CD4-positive, alpha-beta T cell (primary cell): ENCODE measurements around the gene TPSB2. TPM values are rescaled to one million over a fixed set of nuclear protein-coding genes. Genes with fewer than 3 reads are reported as not detected.

Experiments
- ATAC-seq: fragments of 200-7000 bp; cut with Tn5 transposase; one replicate; pipeline ENCODE4 v1.10.0; 2022; ENCODE audit warnings: mild to moderate bottlenecking; ENCODE audit not compliant: poor library complexity
- CTCF ChIA-PET: fragments of 350-600 bp; sonication (Branson Sonifier 250); formaldehyde crosslinking; loops from one replicate; lab custom pipeline; 2021; ENCODE audit warnings: antibody characterized with exemption, inconsistent platforms; lab: Charles Lee
- POLR2A ChIA-PET: fragments of 350-600 bp; sonication (Branson Sonifier 250); formaldehyde crosslinking; loops from one replicate; lab custom pipeline; 2021; ENCODE audit warnings: antibody characterized with exemption, inconsistent platforms; lab: Charles Lee
- DNase-seq, 14 experiments: peaks; one replicate each; pipeline ENCODE4 v3.0.0-alpha.2; 2013 to 2020; ENCODE audit warnings: mixed read lengths in 2 of 14
- H3K27ac ChIP-seq, 2 donors: one replicate each; pipeline versions ENCODE4 v1.5.1 to v1.7.0; 2013; ENCODE audit warnings: low read length in 2 of 2, low read depth in 1 of 2, mild to moderate bottlenecking in 1 of 2
- H3K27me3 ChIP-seq, 2 experiments: 1 replicate in 1 of 2; 2 replicates in 1 of 2; pipeline versions ENCODE4 v1.6.1 to v1.7.0; 2013; ENCODE audit warnings: low read length in 2 of 2, control low read depth in 1 of 2, mild to moderate bottlenecking in 1 of 2, moderate library complexity in 1 of 2; ENCODE audit not compliant: insufficient read depth in 2 of 2, control insufficient read depth in 1 of 2
- H3K36me3 ChIP-seq: one replicate; pipeline ENCODE4 v1.6.1; 2013; ENCODE audit warnings: low read length, control low read depth; ENCODE audit not compliant: insufficient read depth
- H3K4me1 ChIP-seq: one replicate; pipeline ENCODE4 v1.6.1; 2013; ENCODE audit warnings: low read length, control low read depth; ENCODE audit not compliant: insufficient read depth
- H3K4me3 ChIP-seq: one replicate; pipeline ENCODE4 v1.5.1; 2013; ENCODE audit warnings: mild to moderate bottlenecking, low read length, moderate library complexity
- H3K9me3 ChIP-seq, 2 experiments: 1 replicate in 1 of 2; 2 replicates in 1 of 2; pipeline versions ENCODE4 v1.6.1 to v1.7.0; 2013; ENCODE audit warnings: low read length in 2 of 2, mild to moderate bottlenecking in 2 of 2, control low read depth in 1 of 2, moderate library complexity in 1 of 2; ENCODE audit not compliant: control insufficient read depth in 1 of 2, insufficient read depth in 1 of 2
- H3K27ac Mint-ChIP-seq: one replicate; pipeline ENCODE4 v1.8.0; 2020; ENCODE audit warnings: mixed read lengths
- H3K27me3 Mint-ChIP-seq: one replicate; pipeline ENCODE4 v1.8.0; 2021; ENCODE audit warnings: mixed read lengths
- H3K36me3 Mint-ChIP-seq: one replicate; pipeline ENCODE4 v1.8.0; 2021; ENCODE audit warnings: low read depth, mixed read lengths
- H3K4me1 Mint-ChIP-seq: one replicate; pipeline ENCODE4 v1.8.0; 2021; ENCODE audit warnings: low read depth, mixed read lengths
- H3K4me3 Mint-ChIP-seq: one replicate; pipeline ENCODE4 v1.8.0; 2020; ENCODE audit warnings: mild to moderate bottlenecking, mixed read lengths
- H3K9me3 Mint-ChIP-seq: one replicate; pipeline ENCODE4 v1.8.0; 2020; ENCODE audit warnings: mixed read lengths
- intact Hi-C, 2 experiments: fragments of 100-400 bp; cut with DNase I in 1 of 2; cut with micrococcal nuclease in 1 of 2; formaldehyde crosslinking; loops; one replicate each; pipeline versions ENCODE4 v1.15.1 to v1.9.0; 2023 to 2025; cut with DNase I, micrococcal nuclease
- total RNA-seq, 174 experiments: library from RNA in 2 of 174; stranded (reverse) in 2 of 174; gene quantifications; one replicate each; pipeline ENCODE4 v1.2.3 and lab custom pipeline; 2021 to 2026
- TF ChIP-seq, protein P1 (sequence below): fragments of 200-600 bp; IDR thresholded peaks from one replicate; pipeline ENCODE4 v1.8.0; 2022; ENCODE audit warnings: antibody characterized with exemption, mild to moderate bottlenecking

TPSB2 gene
- total RNA-seq, 2 experiments from 2014 or later: not detected

DNA sequence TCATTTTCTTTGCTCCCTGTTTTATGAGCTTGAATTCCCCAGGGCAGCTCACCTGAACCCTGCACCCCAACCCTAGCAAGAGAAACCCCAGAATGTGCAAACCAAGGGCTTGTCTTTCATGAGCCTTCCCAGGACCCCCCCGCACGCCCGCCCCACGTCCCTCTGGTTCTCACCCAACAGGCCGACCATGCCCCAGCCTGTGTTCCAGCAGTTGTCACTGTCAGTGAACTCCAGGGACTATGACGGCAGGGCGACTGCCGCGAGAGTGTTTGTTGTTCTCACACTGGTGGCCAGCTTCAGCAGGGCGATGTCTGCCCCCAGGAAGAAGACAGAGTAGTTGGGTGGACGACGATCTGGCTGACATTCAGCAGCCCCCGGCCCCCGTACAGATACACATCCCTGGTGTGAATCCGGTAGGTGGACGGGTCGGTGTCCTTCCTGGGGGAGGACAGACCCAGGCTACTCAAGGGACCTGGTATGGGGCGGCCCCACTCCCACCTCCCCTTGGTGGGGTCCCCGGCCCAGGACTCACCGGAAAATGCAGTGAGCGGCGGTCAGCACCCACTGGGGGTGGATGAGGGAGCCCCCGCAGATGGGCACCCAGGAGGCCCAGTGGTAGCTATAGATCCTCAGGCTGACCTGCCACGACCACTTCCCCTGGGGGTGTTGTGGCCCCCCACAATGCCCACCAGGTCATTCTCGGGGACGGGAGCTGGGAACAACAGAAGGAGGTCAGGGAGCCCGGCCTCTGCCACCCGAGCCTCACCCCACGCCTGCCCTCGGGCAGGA, 46.0 kb upstream of the TPSB2 start:
- Histone ChIP-seq H3K4me1 (peaks cover 11% of the 10 kb centered on the region), H3K36me3 (no peaks in the 10 kb centered on the region), H3K27ac (no peak overlapping the region), H3K4me3 (no peak overlapping the region), H3K27me3 (peaks cover 9 to 22% of the 10 kb centered on the region in 2 experiments), H3K9me3 (peaks cover 0 to 9% of the 10 kb centered on the region in 2 experiments)
- no peaks in the 10 kb centered on the region for H3K4me1 Mint-ChIP-seq
- no peaks in the 10 kb centered on the region for H3K9me3 Mint-ChIP-seq
- DNase-seq (no peak), ATAC-seq (no peak)
- TF ChIP-seq, protein P1, sequence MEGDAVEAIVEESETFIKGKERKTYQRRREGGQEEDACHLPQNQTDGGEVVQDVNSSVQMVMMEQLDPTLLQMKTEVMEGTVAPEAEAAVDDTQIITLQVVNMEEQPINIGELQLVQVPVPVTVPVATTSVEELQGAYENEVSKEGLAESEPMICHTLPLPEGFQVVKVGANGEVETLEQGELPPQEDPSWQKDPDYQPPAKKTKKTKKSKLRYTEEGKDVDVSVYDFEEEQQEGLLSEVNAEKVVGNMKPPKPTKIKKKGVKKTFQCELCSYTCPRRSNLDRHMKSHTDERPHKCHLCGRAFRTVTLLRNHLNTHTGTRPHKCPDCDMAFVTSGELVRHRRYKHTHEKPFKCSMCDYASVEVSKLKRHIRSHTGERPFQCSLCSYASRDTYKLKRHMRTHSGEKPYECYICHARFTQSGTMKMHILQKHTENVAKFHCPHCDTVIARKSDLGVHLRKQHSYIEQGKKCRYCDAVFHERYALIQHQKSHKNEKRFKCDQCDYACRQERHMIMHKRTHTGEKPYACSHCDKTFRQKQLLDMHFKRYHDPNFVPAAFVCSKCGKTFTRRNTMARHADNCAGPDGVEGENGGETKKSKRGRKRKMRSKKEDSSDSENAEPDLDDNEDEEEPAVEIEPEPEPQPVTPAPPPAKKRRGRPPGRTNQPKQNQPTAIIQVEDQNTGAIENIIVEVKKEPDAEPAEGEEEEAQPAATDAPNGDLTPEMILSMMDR: no peak
- H3K27me3 Mint-ChIP-seq: peaks cover 24% of the 10 kb centered on the region
- no peaks in the 10 kb centered on the region for H3K36me3 Mint-ChIP-seq
- intact Hi-C loops: no loop called here
- H3K27ac Mint-ChIP-seq: no peak overlapping the region
- H3K4me3 Mint-ChIP-seq: no peak overlapping the region
- ChIA-PET POLR2A (no interaction called here), CTCF (no interaction called here)

GRCh38 chr16:1274767-1275166, 44.8 kb upstream of the TPSB2 start:
- Histone ChIP-seq H3K27me3 (peaks cover 9 to 22% of the 10 kb centered on the region in 2 experiments), H3K4me3 (no peak overlapping the region), H3K4me1 (peaks cover 11% of the 10 kb centered on the region), H3K9me3 (peaks cover 0 to 9% of the 10 kb centered on the region in 2 experiments), H3K27ac (no peak overlapping the region), H3K36me3 (no peaks in the 10 kb centered on the region)
- TF ChIP-seq, protein P1: no peak
- Mint-ChIP-seq H3K4me3 (no peak overlapping the region), H3K27me3 (peaks cover 24% of the 10 kb centered on the region), H3K36me3 (no peaks in the 10 kb centered on the region), H3K4me1 (no peaks in the 10 kb centered on the region), H3K9me3 (no peaks in the 10 kb centered on the region), H3K27ac (no peak overlapping the region)
- CTCF ChIA-PET: no interaction called here
- POLR2A ChIA-PET: no interaction called here
- no peak for ATAC-seq
- intact Hi-C loops: no loop called here
- DNase-seq: no peak

GRCh38 chr16:1273816-1274215, 43.8 kb upstream of the TPSB2 start:
- POLR2A ChIA-PET: no interaction called here
- intact Hi-C loops: no loop called here
- no peak for ATAC-seq
- H3K36me3 Mint-ChIP-seq: no peaks in the 10 kb centered on the region
- Histone ChIP-seq H3K4me3 (no peak overlapping the region), H3K36me3 (no peaks in the 10 kb centered on the region), H3K9me3 (peaks cover 0 to 9% of the 10 kb centered on the region in 2 experiments), H3K27me3 (peaks cover 9 to 22% of the 10 kb centered on the region in 2 experiments), H3K27ac (no peak overlapping the region), H3K4me1 (peaks cover 11% of the 10 kb centered on the region)
- no peak overlapping the region for H3K4me3 Mint-ChIP-seq
- TF ChIP-seq, protein P1: no peak
- H3K27ac Mint-ChIP-seq: no peak overlapping the region
- H3K4me1 Mint-ChIP-seq: no peaks in the 10 kb centered on the region
- no peak for DNase-seq
- H3K9me3 Mint-ChIP-seq: no peaks in the 10 kb centered on the region
- CTCF ChIA-PET: no interaction called here
- peaks cover 24% of the 10 kb centered on the region for H3K27me3 Mint-ChIP-seq
